GM12891 (cell line): ENCODE results near the gene OR10H1.
"Not testable (repeated sequence)": the region's sequence is repeated elsewhere in the genome, so short reads cannot be mapped to it uniquely, and the experiment has no call there.

Experiments
- DNase-seq: peaks from one replicate; pipeline ENCODE4 v3.0.0; 2011; ENCODE audit warnings: low spot score; ENCODE audit not compliant: insufficient read length
- FAIRE-seq: peaks from 2 replicates; lab custom pipeline; 2011; peaks lifted over from hg19 to GRCh38; lab: Jason Lieb, UNC
- PAX5 ChIP-seq: IDR thresholded peaks from 2 replicates; pipeline ENCODE4 v1.6.1; 2011; ENCODE audit warnings: low read length, moderate library complexity, mild to moderate bottlenecking; ENCODE audit not compliant: insufficient read depth, severe bottlenecking
- POLR2A ChIP-seq: IDR thresholded peaks from 2 replicates; pipeline ENCODE4 v1.6.1; 2011; ENCODE audit warnings: low read depth, low read length, control low read depth
- POLR2AphosphoS5 ChIP-seq: IDR thresholded peaks from 2 replicates; pipeline ENCODE4 v1.6.1; 2011; ENCODE audit warnings: low read depth, low read length, control low read depth
- POU2F2 ChIP-seq: IDR thresholded peaks from 2 replicates; pipeline ENCODE4 v1.6.1; 2011; ENCODE audit warnings: low read depth, mild to moderate bottlenecking, control low read depth, low read length, moderate library complexity
- SPI1 ChIP-seq: IDR thresholded peaks from 2 replicates; pipeline ENCODE4 v1.6.1; 2011; ENCODE audit warnings: low read depth, low read length, control low read depth
- TAF1 ChIP-seq: IDR thresholded peaks from 2 replicates; pipeline ENCODE4 v1.6.1; 2011; ENCODE audit warnings: low read depth, low read length, control low read depth

Gene OR10H1

DNA sequence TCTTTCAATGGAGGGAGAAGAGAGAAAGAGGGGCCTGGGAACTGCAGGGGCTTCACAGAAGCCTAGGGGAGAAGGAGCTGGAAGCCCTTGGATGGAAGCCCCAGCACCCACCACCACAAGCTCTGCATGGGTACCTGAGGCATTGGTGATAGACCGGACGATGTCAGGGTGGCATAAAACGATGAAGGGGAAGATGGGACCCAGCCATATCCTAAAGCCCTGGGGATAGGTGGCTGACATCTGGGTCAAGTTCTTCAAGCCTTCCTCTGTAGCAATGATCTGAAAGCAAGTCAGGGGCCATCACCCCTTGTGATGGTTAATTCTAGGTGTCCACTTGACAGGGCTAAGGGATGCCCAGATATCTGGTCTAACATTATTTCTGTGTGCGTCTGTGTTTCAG, 39.2 kb downstream of the OR10H1 start:
- no peak for FAIRE-seq
- TF ChIP-seq POLR2AphosphoS5 (no peak), POU2F2 (no peak), SPI1 (no peak), POLR2A (no peak), TAF1 (no peak), PAX5 (no peak)
- DNase-seq = no peak

DNA sequence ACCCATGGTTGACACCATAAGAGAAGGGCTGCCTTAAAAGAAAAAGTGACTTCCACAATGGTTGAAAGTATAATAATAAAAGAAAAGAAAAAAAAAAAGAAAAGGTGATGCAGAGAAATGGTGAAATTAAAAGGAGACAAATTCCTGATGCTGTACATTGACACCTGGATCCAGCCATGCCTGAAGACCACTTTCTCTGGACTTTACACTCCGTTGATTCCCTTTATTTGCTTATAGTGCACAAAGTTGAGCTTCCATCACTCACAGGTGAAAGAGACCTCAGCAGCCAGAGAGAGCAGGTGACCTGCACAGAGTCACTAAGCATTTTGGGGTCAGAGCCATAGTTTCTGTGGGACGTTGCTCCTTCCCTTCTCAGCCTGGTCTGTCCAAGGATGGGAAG, 40.2 kb downstream of the OR10H1 start:
- FAIRE-seq (no peak), DNase-seq (no peak)
- no peak for TF ChIP-seq POLR2AphosphoS5
- TF ChIP-seq SPI1 = no peak
- no peak for TF ChIP-seq POLR2A
- TF ChIP-seq POU2F2 = no peak
- TF ChIP-seq TAF1 = no peak
- no peak for TF ChIP-seq PAX5

DNA sequence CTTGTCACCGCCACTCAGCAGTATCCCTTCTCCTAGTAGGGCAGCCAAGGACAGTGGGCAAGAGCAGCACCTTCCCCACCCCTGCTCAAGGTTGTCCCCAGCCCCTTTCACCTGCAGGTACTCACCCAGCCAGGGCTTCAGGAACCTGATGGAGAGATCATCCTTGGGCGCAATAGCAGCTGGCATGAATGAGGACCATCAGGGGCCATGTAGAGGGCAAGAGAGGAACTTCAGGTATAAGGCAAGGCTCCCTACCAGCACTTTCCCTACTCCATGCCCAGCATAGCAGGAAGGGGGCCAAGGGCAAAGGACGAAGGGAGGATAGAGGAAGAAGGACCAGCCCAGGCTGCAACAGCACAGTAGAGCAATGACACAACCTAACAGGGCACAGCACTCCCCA, 41.3 kb downstream of the OR10H1 start:
- not testable (repeated sequence) for FAIRE-seq, DNase-seq

DNA sequence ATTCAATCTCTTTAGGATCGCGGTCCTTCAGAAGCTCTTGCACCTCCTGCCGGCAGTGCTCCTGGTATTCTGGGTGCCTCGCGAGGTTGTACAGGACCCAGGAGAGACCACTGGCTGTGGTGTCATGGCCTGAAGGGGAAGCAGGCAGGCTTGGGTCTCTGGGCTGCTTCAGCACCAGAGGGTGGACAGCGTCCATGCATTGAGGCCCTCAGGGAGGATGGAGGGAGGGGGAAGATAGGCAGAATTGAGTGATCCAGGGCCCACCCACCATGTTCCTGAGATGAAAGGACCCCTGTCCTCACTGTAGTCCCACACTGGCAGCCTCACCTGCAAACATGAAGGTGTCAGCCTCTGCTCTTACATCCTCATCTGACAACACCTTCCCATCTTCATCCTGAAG, 45.9 kb downstream of the OR10H1 start:
- TF ChIP-seq POLR2AphosphoS5 (no peak), POLR2A (no peak), TAF1 (no peak), SPI1 (no peak), PAX5 (no peak), POU2F2 (no peak)
- DNase-seq (no peak), FAIRE-seq (no peak)

DNA sequence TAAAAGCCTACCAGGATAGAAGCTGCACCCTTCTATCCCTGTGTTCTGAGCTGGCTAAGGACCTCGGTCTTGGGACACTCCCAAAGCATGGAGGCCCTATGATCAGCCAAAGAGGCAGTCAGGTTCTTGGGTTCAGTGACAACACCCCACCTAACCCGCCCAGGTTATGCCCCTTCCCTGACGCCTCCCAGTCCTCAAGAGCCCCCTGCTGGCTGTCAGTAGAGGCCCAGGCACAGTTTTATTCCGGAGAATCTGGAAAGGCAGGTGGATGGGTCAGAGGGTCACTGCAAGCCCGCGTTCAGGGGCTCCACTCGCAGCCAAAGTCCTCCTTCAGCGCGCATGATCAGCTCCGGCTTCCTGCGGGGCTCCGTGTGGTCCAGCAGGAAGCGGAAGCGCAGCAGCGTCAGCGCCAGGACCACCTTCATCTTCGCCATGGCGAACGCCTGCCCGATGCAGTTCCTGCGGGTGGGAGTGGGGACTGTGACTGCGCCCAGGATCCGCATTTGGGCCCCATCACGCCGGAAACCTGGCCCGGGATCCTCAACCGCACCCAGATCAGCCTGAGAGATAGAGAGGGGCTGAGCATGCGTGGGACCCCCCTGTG, 55.4 kb downstream of the OR10H1 start:
- DNase-seq = no peak

DNA sequence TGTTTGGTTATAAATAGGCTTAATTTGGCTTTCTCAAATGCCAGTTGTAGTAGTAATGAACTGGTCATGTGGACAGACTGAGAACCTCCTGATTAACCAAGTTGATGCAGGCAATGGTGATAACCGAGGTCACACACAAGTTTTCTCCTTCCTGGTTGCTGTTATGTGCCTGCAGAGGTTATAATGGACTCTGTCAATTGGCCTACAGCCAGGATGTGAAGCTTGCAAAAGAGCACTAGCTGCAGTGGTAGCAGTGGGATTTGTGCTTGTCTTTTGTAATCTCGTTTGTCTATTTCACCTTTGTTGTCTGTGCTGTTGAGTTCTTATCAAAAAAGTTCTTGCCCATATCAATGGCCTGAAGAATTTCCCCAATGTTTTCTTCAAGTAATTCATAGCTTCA, 57.1 kb downstream of the OR10H1 start:
- TF ChIP-seq POLR2AphosphoS5 (no peak), POU2F2 (no peak), TAF1 (no peak), PAX5 (no peak), SPI1 (no peak), POLR2A (no peak)
- DNase-seq (no peak), FAIRE-seq (no peak)

More for the DNA sequence above, 55.4 kb downstream of the OR10H1 start:
- no peak for FAIRE-seq
- TF ChIP-seq POLR2A (no peak), PAX5 (no peak), POU2F2 (no peak), POLR2AphosphoS5 (no peak), TAF1 (no peak), SPI1 (no peak)
